HG03045 (cell line): ENCODE results near the gene GBP3.
"Not testable (repeated sequence)": the region's sequence is repeated elsewhere in the genome, so short reads cannot be mapped to it uniquely, and the experiment has no call there.

Experiments
- ATAC-seq: cut with Tn5 transposase; IDR thresholded peaks from one replicate; pipeline ENCODE4 v1.9.1; 2021; ENCODE audit warnings: mild to moderate bottlenecking, moderate library complexity; ENCODE audit not compliant: unreplicated experiment

Gene GBP3

GRCh38 chr1:89041721-89042120 is 19.1 kb upstream of the GBP3 start:
- no peak for ATAC-seq

GRCh38 chr1:89041119-89041641 is 18.5 kb upstream of the GBP3 start:
- peak; percentile 91 for ATAC-seq

GRCh38 chr1:89040315-89040626 is 17.6 kb upstream of the GBP3 start:
- no peak for ATAC-seq

- ATAC-seq: no peak
Observed at GRCh38 chr1:89037186-89037585, 14.5 kb upstream of the GBP3 start.

GRCh38 chr1:89035080-89035479 is 12.4 kb upstream of the GBP3 start:
- ATAC-seq: no peak

- not testable (repeated sequence) for ATAC-seq
Observed at GRCh38 chr1:89034004-89034403, 11.3 kb upstream of the GBP3 start.

- not testable (repeated sequence) for ATAC-seq
Observed at GRCh38 chr1:89029051-89029450, 6.4 kb upstream of the GBP3 start.

- ATAC-seq: no peak
Observed at GRCh38 chr1:89025928-89026327, 3.3 kb upstream of the GBP3 start.

- ATAC-seq: no peak
Observed at GRCh38 chr1:89023026-89023425, 360 bp upstream of the GBP3 start.

GRCh38 chr1:89018318-89018717 is 4.3 kb downstream of the GBP3 start:
- not testable (repeated sequence) for ATAC-seq

GRCh38 chr1:89008511-89008910 is 14.2 kb downstream of the GBP3 start:
- no peak for ATAC-seq

- no peak for ATAC-seq
Observed at GRCh38 chr1:89005286-89006151, 17.1 kb downstream of the GBP3 start.

- not testable (repeated sequence) for ATAC-seq
Observed at GRCh38 chr1:89002176-89002575, 20.5 kb downstream of the GBP3 start.

- ATAC-seq: no peak
Observed at GRCh38 chr1:89001510-89001909, 21.2 kb downstream of the GBP3 start.

GRCh38 chr1:88998716-88999115 is 23.9 kb downstream of the GBP3 start:
- peak; percentile 73 for ATAC-seq

- ATAC-seq: no peak
Observed at GRCh38 chr1:88990426-88990825, 32.2 kb downstream of the GBP3 start.

- no peak for ATAC-seq
Observed at GRCh38 chr1:88985692-88986091, 37.0 kb downstream of the GBP3 start.

- ATAC-seq: no peak
Observed at GRCh38 chr1:88985032-88985431, 37.6 kb downstream of the GBP3 start.

GRCh38 chr1:88984569-88984968 is 38.1 kb downstream of the GBP3 start:
- no peak for ATAC-seq

- ATAC-seq: no peak
Observed at GRCh38 chr1:88983791-88984559, 38.7 kb downstream of the GBP3 start.

GRCh38 chr1:88982055-88982454 is 40.6 kb downstream of the GBP3 start:
- no peak for ATAC-seq

- not testable (repeated sequence) for ATAC-seq
Observed at GRCh38 chr1:88981506-88981905, 41.2 kb downstream of the GBP3 start.
